RKO (cell line): ENCODE results near the gene TRMT10C.
"Not testable (repeated sequence)": the region's sequence is repeated elsewhere in the genome, so short reads cannot be mapped to it uniquely, and the experiment has no call there.

ENCODE experiments used
- DNase-seq: peaks from one replicate; pipeline ENCODE4 v3.0.0-alpha.2; 2016; ENCODE audit warnings: low spot score

TRMT10C gene

DNA sequence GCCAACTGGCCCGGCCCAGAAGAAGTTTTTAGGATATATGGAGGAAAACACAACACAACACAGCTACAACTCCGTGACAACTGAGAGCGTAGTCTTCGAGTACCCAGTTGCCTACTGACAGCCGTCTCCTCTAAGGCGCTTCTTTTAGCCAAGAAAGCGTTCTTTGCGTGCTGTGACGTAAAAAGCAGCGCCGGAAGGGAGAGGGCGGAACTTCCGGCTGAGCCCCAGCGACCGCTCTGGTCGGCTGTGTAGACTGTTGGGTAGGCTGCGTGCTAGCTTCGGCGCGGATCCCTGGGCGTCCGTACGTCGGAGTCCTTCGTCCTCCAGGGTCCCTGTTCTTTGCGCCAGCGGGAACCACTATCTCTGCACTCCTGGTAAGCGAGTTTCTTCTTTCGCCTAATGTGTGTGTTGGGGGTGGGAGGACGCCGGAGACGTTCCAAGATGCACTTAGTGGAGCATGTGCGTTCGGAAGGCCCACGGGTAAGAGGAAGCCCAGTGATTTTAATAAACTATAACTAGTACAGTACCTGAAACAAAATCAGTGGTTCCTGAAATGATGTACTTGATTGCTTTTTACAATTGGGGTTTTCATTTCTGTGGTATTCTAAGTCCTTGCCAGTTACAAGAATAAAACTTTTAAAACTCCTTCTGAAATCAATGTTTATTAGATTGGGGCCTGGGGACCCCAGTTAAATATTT lies at the start of gene TRMT10C:
TRMT10C (plus strand) TSS at position 239 of the 699 bp plus-strand sequence. CDS start 2,914 bp downstream, outside the sequence.
- DNase-seq, result peak; percentile 92

DNA sequence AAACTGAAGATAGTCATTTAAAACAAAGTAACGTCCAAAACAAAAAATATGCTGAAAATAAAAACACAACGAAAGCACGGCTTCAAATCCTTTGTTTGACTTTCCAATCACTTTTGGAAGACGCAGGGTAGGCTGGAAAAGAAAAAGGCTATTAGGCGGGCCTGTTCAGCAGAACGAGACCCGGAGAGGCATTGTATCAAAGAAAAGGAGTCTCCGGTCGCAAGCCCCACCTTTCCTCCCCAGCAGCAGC lies 49.3 kb upstream of the TRMT10C start:
- DNase-seq, result no peak

DNA sequence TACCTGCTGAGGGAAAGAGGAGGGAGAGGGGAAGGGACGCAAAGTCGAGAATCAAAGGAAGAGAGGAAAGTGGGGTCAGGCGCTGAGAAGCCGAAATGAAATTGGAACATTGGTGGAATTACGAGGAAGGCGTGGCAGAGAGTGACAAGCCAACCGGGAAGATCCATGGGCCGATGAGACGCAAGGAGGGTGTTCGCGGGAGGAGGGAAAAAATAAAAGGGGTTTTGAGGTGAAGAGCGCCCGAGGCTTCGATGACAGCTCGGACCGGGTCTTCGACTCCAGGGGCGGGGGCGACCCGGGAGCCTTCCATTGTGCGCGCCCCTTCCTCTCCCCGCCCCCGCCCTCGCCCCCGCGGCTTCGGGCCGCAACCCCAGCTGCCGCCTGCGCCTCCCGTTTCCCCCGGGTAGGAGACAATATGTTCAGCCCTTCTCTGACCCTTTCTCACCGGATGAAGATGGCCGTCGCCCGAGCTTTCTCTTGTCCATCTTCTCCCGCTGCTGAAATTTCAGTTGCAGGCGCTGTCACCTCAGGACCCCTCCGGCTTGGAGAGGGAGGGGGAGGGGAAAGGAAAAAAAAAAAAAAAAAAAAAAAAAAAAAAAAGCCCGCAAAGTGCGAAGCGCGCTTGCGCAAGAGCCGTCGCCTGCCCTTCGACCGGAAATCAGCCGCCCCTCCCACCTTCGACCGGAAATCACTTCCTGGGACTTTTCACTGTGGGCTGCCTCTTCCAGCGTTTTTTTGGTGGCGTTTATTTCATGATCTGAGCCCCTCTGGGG lies 48.8 kb upstream of the TRMT10C start, which contains the start of gene SENP7:
SENP7 (minus strand) TSS at position 567 of the 773 bp plus-strand sequence; CDS start at position 485, 82 bp downstream.
- peak; percentile 87 for DNase-seq

DNA sequence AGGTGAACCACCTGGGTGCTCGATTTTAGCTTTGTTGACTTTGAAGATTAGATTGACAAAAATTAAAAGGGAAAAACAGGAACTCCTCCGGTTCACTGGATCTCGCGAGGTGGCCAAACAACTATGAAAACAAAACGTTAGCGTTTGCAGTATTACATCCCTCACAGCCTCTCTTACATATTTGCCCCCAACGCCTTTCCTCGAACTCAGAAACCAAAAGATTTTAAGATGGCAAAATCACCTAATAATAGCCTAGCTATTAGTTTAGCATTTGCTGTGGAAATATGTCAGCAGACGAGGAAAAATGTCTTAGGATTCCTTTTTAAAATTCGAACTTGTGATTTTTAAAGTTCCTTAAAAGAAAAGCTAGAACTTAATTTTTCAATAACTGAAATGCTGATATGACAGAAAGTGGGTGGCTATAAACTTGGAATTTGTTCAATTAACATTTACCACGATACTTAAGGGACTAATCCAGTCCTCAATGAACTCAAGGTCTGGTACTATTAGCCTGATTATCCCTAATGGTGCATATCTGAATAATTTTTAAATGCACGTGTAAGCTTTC lies 48.2 kb upstream of the TRMT10C start:
- DNase-seq, result peak; percentile 4

DNA sequence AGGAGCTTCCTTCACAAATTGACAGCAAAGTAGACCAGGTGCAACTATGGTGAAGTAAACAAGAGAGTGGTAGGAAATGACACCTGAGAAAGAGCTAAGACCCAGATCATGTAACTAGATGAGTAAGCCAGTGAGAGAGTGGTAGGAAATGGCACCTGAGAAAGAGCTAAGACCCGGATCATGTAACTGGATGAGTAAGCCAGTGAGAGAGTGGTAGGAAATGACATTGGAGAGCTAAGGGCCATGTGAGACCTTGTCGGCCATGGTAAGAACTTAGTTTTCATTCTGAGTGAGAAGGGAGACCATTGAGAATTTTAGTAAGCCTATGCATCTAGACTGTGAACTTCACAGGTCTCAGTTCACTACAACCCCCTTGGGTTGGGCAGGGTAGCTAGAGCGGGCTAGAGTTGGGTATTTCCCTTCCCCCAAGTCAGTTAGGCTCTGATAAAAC lies 43.2 kb upstream of the TRMT10C start:
- peak; percentile 52 for DNase-seq

DNA sequence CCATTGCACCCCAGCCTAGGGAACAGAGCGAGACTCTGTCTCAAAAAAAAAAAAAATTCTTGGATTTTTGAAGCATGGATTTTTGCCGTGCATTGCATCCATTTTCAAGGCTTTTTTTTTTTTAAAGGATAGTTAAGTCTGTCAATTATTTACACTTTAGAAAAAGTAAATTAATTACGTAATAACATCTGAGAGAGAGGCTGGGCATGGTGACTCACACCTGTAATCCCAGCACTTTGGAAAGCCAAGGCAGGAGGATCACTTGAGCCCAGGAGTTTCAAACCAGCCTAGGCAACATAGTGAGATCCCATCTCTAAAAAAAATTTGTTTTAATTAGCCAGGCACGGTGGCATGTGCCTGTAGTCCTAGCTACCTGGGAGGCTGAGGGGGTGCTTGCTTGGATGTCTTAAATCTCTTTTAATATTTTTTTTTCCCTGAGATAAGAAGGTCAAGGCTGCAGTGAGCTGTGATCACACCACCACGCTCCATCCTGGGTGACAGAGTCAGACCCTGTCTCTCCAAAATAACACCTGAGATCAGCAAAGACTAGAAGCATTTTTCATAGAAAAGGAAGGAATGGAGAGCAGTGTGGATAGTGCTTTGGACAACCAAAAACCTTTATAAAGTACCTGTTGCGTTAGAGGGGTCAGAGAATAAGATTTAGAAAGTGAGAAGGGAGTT lies 41.8 kb upstream of the TRMT10C start:
- no peak for DNase-seq

DNA sequence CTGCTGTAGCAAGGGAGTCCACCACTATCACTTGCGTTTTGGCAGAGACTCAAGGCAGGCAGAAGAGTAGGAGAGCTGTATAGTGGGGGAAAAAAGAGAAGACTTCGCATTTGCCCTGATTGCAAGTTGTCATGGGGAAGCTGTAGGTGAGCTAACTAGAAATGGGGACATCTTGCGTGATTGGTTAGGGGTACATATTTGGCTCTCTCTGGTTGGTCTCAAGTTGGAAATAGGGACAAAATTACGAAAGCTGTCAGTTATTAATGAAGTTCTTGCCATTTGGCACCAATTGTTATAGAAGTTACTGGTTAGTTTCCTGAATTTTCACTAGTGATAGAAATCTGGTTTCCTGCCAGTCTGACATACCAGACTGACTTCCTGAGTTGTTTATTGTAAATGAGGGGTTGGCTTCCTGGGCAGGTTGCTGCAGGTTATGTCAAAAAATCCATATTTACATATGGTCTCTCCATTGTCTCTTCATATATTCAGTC lies 40.4 kb upstream of the TRMT10C start:
- DNase-seq, result no peak

DNA sequence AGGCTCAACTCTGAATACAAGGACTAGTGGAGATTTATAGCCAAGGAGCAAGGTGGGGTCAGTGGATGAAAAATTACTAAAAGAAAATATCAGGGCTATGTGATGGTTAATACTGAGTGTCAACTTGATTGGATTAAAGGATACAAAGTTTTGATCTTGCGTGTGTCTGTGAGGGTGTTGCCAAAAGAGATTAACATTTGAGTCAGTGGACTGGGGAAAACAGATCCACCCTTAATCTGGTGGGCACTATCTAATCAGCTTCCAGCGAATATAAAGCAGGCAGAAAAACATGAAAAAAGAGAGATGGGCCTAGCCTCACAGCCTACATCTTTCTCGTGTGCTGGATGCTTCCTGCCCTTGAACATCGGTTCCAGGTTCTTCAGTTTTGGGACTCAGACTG lies 34.2 kb upstream of the TRMT10C start:
- no peak for DNase-seq

DNA sequence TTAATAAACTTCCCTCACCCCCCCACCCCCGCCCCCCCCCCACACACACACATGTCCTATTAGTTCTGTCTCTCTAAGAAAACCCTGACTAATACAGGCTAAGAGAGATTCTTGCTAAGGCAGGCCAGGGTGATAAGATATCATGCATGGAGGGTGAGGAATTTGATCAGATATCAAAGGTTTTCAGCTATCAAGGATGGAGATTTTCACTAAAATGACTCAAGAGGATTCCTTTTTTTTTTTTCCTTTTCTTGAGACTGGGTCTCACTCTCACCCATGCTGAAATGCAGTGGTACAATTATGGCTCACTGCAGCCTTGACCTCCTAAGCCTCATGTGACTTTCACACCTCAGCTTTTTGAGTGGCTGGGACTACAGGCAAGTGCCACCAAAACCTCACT lies 33.8 kb upstream of the TRMT10C start:
- DNase-seq, result no peak

DNA sequence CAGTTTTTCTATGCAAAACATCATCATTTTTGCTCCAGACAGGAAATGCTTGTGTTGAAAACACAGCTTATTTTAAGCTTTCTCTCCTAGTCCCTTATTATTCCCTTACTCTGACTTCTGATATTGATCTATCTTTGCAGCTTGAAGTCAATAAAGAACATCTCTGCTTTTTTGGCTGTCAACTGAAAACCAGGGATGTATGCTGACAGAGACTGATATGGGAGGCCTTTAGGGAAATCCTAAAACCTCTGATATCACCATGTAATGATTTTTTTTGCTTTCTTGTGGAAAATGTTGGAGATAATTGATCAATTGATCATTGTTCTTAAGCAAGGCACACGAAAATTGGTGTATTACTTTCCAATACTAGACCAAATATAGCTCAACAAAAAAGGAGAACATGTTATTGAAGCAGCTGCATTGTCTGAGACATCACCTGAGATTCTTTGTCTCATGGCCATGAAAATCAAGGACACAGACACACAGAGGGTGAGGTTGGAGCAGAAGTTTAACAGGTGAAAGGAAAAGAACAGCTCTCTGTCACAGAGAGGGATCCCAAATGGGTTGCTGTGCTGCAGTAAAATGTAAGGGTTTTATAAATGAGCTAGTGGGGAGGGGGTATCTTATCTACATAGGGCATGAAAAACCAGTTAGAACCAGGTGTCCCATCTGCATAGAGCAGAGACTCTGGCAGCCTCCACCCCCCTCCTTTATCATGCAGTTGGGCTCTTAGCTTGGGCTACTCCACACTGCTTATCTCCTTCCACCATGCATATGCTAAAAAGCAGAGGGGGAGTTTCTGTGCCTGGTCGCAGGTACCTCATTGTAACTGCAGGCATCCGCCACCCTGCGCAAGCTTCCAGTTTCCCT lies 31.6 kb upstream of the TRMT10C start:
- DNase-seq, result no peak

DNA sequence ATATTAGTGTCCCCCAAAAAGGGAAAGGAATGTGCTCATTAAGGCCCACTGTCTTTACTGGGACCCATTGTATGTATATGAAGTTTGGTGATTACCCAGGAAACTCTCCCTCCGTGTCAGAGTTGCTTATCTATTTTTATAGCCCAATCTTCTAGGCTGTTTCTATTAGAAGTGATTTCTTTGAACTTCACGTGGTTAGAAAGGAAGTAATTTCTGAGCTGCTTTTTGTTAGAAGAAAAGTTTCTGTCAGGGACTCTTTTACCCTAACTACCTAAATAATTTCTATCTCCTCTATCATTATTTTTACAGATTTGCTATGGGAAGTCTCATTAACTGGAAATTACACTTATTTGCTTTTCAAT lies 31.0 kb upstream of the TRMT10C start:
- DNase-seq, result no peak

DNA sequence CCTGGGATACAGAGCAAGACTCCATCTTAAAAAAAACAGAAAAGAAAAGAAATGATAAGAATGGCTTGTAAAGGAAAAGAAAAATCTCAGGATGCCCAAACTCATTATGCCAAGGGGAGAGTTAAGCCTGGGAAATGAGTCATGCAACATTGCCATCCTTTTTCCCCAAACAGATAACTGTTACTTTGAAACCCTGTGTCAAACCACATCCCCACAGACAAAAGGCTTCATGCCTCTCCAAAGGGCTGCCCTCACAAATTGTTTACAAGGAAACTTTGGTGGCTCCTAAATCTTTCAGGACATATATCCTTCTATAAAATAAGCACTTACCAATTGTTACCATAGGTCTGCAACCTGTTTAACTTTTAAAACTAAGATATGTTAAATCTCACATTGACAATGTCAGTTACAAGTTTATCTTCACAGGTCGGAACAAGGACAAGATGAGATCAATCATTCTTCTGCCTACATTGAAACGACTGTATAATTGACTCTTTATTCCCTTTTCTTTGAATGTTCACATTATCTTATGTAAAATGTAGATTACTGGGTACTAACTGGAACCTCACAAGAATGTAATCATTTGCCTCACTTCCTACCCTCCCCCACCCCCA lies 30.1 kb upstream of the TRMT10C start:
- DNase-seq, result no peak

DNA sequence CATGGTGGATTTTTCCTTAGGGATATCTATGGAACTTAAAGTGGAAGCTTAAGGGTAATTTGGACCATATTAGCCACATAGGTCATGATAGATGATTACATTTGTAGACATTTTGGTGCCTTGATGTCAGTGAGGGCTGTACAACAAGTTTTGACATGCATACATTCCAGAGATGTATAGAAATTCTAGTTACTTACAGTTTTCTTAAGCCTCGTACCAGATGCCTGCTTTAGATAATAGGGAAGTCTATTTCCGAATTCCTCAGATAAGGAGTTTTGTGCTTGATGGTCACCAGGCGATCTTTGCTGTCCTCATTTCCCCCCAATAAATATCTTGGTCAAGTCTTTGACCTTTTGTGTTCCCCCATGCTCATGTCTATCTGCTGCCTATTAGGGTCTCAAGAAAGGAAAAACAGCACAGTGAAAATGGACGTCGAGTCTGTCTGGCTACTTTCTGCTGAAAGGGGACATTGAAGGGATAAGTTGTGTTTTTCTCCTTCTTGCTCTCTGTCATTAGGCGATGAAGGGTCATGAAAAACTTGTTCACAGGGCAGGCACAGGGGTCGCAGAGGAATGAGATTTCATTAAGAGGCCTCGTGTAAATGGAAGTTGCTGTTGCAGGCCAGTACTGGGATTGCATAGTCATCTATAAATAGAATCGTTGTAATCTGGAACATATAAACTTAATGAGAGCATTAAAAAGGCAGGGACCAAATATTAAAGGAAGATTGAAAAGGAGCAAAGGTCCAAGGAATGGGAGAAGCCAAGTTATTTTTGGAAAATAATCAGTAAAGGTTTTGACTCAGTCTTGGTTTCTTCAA lies 28.7 kb upstream of the TRMT10C start:
- no peak for DNase-seq

DNA sequence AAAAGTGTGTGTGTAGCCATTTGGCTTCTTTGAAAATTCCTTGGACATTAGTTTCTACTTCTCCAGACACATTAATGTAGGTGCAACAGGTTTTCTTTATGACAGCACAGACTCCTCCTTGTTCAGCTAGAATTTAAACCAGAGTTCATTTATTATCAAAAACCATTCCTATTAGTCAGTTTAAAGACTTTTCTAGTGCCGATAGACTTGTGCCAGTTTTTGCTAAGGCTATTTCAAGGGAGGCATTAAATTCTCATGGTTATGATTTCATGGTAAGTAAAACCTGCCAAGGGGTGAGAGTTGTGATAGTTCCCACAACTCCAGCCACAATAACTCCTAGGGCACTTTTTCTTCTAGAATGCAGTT lies 28.1 kb upstream of the TRMT10C start:
- no peak for DNase-seq

DNA sequence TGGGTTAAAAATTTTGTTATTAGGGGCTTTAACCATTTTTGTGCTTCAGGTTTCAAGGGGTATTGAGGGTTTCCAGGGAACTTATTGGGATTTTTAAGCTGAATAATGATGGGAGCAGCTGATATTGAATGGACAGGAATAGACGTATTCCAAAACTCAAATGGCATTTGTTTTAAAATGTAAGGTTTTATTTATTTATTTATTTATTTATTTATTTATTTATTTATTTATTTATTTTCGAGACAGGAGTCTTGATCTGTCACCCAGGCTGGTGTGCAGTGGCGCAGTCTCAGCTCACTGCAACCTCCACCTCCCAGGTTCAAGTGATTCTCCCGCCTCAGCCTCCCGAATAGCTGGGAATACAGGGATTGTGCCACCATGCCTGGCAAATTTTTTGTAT lies 26.4 kb upstream of the TRMT10C start:
- no peak for DNase-seq

DNA sequence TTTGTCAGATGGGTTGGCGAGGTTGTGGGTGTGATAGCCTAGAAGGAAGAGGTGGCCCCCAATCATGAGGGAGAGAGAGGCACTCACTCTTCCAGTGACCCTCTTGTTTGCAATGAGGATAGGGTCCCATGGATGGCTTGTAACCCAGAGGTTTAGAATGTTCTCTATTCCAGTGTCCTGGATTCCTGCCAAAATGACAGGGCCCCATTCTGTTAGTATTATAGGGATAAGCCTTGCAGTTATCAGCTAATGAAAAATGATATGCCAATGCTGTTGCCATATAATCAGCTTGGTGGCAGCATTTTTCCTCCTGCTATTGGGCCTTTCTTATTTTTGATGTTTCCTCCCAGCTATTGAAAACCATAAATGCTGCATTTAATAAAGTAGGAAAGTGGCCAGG lies 25.4 kb upstream of the TRMT10C start:
- DNase-seq, result no peak

DNA sequence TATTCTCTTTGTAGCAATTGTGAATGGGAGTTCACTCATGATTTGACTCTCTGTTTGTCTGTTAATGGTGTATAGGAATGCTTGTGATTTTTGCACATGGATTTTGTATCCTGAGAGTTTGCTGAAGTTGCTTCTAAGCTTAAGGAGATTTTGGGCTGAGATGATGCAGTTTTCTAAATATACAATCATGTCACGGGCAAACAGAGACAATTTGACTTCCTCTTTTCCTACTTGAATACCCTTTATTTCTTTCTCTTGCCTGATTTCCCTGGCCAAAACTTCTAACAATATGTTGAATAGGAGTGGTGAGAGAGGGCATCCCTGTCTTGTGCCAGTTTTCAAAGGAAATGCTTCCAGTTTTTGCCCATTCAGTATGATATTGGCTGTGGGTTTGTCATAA lies 24.7 kb upstream of the TRMT10C start:
- DNase-seq, result not testable (repeated sequence)

DNA sequence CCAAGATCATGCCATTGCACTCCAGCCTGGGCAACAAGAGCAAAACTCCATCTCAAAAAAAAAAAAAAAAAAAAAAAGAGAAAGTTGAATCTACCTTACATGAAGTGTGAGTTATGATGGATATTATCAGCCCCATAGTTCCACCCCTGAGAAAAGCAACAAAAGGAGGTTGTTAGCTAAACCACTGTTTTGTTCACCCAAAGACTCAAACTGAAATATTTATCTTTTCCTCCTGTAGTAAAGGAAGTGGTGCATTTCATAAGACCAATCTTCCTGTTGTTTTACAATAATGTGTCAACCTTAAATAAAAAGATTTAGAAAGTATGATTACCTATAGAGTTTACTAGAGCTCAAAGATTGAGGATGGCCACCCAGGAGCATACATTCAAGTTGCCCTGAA lies 18.7 kb upstream of the TRMT10C start:
- DNase-seq, result no peak

DNA sequence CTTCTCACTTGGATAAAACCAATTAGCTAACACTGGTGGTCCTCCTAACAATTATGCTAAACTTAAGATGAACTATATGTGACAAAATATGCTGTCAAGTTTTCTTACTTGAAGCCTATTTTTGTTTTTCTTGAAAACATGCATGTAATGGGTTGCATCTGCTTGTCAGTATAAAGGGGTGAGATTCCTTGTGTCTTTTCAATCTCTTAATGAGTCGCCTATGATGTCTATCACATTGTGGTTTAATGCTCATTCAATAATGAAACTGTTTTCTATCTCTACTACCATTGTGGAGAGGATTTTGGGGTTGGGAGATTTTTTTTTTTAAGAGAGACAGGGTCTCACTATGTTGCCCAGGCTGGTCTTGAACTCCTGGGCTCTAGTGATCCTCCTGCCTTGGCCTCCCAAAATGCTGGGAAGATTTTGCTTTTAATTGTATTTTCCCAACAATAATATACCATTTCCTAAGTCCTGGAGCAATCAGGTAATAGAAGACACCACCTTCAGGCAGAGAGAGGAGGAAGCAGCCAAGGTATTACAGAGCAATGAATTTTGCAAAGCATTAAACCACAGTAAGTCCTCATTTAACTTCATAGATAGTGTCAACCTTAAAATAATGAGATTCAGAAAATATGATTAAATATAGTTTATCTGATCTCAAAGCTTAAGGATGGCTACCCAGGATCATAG lies 17.4 kb upstream of the TRMT10C start:
- DNase-seq, result no peak
